Measurements from ENCODE around the gene PAOX.

Gene PAOX

GRCh38 chr10:133379152-133379800 lies at the start of gene PAOX:
Gene PAOX (plus strand): TSS chr10:133379262. CDS start chr10:133379317, 55 bp downstream.
- no peak for DNase-seq

GRCh38 chr10:133329491-133330202 lies 49.4 kb upstream of the PAOX start:
- DNase-seq = no peak

GRCh38 chr10:133332936-133333699 lies 45.9 kb upstream of the PAOX start:
- no peak for DNase-seq

GRCh38 chr10:133334503-133335245 lies 44.4 kb upstream of the PAOX start:
- no peak for DNase-seq

- no peak for DNase-seq
Observed at GRCh38 chr10:133335246-133336117, 43.6 kb upstream of the PAOX start.

- DNase-seq = no peak
Observed at GRCh38 chr10:133336118-133336576, 42.9 kb upstream of the PAOX start.

GRCh38 chr10:133336577-133337369 lies 42.3 kb upstream of the PAOX start, which contains the start of gene CALY:
Gene CALY (minus strand): TSS chr10:133336896. CDS start chr10:133328989, 7,907 bp downstream.
- no peak for DNase-seq

- no peak for DNase-seq
Observed at GRCh38 chr10:133337370-133337725, 41.7 kb upstream of the PAOX start.

GRCh38 chr10:133338080-133339071 lies 40.7 kb upstream of the PAOX start:
- no peak for DNase-seq

- DNase-seq = no peak
Observed at GRCh38 chr10:133339708-133340380, 39.2 kb upstream of the PAOX start.

- no peak for DNase-seq
Observed at GRCh38 chr10:133341983-133342382, 37.1 kb upstream of the PAOX start.

- no peak for DNase-seq
Observed at GRCh38 chr10:133342942-133343341, 36.1 kb upstream of the PAOX start.

- no peak for DNase-seq
Observed at GRCh38 chr10:133343558-133343957, 35.5 kb upstream of the PAOX start.

GRCh38 chr10:133344236-133344635 lies 34.8 kb upstream of the PAOX start:
- DNase-seq = no peak

- no peak for DNase-seq
Observed at GRCh38 chr10:133346413-133346812, 32.6 kb upstream of the PAOX start.

- no peak for DNase-seq
Observed at GRCh38 chr10:133347710-133348517, 31.1 kb upstream of the PAOX start.

- DNase-seq = no peak
Observed at GRCh38 chr10:133349160-133349568, 29.9 kb upstream of the PAOX start.

- DNase-seq = no peak
Observed at GRCh38 chr10:133349577-133350011, 29.5 kb upstream of the PAOX start.

All from SIG-M5 (cell line).